ENCODE results near the gene ADAMTS9. TPM values are rescaled to one million over a fixed set of nuclear protein-coding genes. Genes with fewer than 3 reads are reported as not detected.
A peak's percentile ranks its signal among the peaks of the same experiment; 100 is the strongest.

The ADAMTS9 gene
- total and polyA plus RNA-seq, 10 of the 15 experiments (the other 5 are each of a cell fraction or from before 2014, with no cell fraction given), result 0.08 TPM; not detected in 9

DNA sequence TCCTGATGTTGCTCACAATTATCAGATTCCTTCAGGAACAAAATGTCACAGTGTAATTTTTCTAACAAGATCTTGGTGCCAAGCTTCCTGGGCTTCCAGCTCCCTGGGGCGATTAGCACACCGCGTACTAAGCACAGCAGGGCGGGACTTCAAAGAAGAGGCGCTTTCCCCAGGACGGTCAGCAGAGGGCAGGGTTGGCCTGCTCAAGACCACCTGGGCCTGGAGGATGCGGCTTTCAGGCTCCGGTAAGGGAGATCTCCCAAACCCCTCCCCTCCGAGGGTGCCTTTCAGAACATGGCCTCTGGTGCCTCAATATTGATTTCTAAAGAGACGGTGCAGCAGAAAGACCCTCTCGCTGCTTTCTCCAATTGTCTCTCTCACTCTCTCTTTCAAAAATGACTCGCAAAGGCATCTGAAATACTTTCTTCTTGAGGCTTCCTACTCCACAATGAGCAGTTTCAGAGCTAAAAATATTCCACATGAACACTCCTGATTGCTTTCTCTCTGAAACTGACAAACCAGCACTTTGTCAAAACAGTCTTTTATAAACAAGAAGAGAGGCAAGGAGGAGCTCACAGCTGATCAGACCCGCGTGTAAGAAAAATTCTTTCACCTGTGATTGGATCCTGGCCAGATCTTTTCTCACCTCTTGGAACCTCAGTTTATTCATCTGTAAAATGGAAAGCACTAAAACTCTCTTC is 154.0 kb downstream of the ADAMTS9 start (continued):
- no peak for TF ChIP-seq HDAC2 (IDR thresholded peaks at IDR 0.05)
- peak in 1 of 2 experiments; percentile 94; a peak in 1 of 4 replicates for TF ChIP-seq ETV6 (conservative IDR thresholded peaks at IDR 0.05 in 1 of 2, IDR thresholded peaks at IDR 0.05 in 1 of 2; ENCODE audit: borderline replicate concordance in 1 of 2, low read depth in 1 of 2)
- peak; percentile 60 for TF ChIP-seq SMC3 (IDR thresholded peaks at IDR 0.05; ENCODE audit: borderline replicate concordance, low read length)
- no peak for TF ChIP-seq NR2F1 (conservative IDR thresholded peaks at IDR 0.05)
- TF ChIP-seq NR2C1 (IDR thresholded peaks at IDR 0.05), result no peak
- peak; percentile 88 for TF ChIP-seq RAD21 (IDR thresholded peaks at IDR 0.05; ENCODE audit: insufficient read depth, low read depth, low read length)
- no peak for TF ChIP-seq NR2C2 (IDR thresholded peaks at IDR 0.05; ENCODE audit: borderline replicate concordance, control insufficient read depth, insufficient read length, low read depth)
- no peak for TF ChIP-seq ZNF24 (IDR thresholded peaks at IDR 0.05)
- no peak for TF ChIP-seq CBX5 (IDR thresholded peaks at IDR 0.05; ENCODE audit: low read depth)
- TF ChIP-seq MTA3 (IDR thresholded peaks at IDR 0.05; ENCODE audit: borderline replicate concordance, low read length), result no peak
- TF ChIP-seq, protein P1, sequence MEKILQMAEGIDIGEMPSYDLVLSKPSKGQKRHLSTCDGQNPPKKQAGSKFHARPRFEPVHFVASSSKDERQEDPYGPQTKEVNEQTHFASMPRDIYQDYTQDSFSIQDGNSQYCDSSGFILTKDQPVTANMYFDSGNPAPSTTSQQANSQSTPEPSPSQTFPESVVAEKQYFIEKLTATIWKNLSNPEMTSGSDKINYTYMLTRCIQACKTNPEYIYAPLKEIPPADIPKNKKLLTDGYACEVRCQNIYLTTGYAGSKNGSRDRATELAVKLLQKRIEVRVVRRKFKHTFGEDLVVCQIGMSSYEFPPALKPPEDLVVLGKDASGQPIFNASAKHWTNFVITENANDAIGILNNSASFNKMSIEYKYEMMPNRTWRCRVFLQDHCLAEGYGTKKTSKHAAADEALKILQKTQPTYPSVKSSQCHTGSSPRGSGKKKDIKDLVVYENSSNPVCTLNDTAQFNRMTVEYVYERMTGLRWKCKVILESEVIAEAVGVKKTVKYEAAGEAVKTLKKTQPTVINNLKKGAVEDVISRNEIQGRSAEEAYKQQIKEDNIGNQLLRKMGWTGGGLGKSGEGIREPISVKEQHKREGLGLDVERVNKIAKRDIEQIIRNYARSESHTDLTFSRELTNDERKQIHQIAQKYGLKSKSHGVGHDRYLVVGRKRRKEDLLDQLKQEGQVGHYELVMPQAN (conservative IDR thresholded peaks at IDR 0.05), result no peak
- TF ChIP-seq ZNF207 (IDR thresholded peaks at IDR 0.05; ENCODE audit: borderline replicate concordance), result no peak
- no peak for TF ChIP-seq USF1 (IDR thresholded peaks at IDR 0.05; ENCODE audit: borderline replicate concordance, extremely low read length, insufficient read depth, low read depth, low read length)
- TF ChIP-seq, protein P2, sequence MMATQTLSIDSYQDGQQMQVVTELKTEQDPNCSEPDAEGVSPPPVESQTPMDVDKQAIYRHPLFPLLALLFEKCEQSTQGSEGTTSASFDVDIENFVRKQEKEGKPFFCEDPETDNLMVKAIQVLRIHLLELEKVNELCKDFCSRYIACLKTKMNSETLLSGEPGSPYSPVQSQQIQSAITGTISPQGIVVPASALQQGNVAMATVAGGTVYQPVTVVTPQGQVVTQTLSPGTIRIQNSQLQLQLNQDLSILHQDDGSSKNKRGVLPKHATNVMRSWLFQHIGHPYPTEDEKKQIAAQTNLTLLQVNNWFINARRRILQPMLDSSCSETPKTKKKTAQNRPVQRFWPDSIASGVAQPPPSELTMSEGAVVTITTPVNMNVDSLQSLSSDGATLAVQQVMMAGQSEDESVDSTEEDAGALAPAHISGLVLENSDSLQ (IDR thresholded peaks at IDR 0.05), result no peak
- TF ChIP-seq NFYB (IDR thresholded peaks at IDR 0.05; ENCODE audit: insufficient read depth, low read depth, low read length), result no peak
- no peak for TF ChIP-seq STAT1 (conservative IDR thresholded peaks at IDR 0.05)
- no peak for TF ChIP-seq LARP7 (IDR thresholded peaks at IDR 0.05)
- no peak for TF ChIP-seq KDM1A (IDR thresholded peaks at IDR 0.05; ENCODE audit: borderline replicate concordance)
- no peak for TF ChIP-seq RAD51 (IDR thresholded peaks at IDR 0.05)
- TF ChIP-seq YY1 (IDR thresholded peaks at IDR 0.05; ENCODE audit: low read depth, low read length), result 0 out of 2 replicates have a peak, but pooled peaks have one; percentile 18
- TF ChIP-seq, protein P3, sequence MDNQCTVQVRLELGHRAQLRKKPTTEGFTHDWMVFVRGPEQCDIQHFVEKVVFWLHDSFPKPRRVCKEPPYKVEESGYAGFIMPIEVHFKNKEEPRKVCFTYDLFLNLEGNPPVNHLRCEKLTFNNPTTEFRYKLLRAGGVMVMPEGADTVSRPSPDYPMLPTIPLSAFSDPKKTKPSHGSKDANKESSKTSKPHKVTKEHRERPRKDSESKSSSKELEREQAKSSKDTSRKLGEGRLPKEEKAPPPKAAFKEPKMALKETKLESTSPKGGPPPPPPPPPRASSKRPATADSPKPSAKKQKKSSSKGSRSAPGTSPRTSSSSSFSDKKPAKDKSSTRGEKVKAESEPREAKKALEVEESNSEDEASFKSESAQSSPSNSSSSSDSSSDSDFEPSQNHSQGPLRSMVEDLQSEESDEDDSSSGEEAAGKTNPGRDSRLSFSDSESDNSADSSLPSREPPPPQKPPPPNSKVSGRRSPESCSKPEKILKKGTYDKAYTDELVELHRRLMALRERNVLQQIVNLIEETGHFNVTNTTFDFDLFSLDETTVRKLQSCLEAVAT (IDR thresholded peaks at IDR 0.05), result no peak
- no peak for TF ChIP-seq BCL11A (IDR thresholded peaks at IDR 0.05; ENCODE audit: low read depth, low read length)
